Left renal cortex interstitium (tissue), 4 donors: ENCODE data around the gene MRM3. TPM values are rescaled to one million over a fixed set of nuclear protein-coding genes. Genes with fewer than 3 reads are reported as not detected.
A peak's percentile ranks its signal among the peaks of the same experiment; 100 is the strongest.
"Not testable (repeated sequence)": the region's sequence is repeated elsewhere in the genome, so short reads cannot be mapped to it uniquely, and the experiment has no call there.

ENCODE experiments used
- DNase-seq, 4 donors: peaks; one replicate each; pipeline ENCODE4 v3.0.0-alpha.2; 2013; ENCODE audit warnings: low read depth in 4 of 4, low spot score in 2 of 4, missing footprints in 1 of 4
- polyA plus RNA-seq, 4 donors: library from polyadenylated mRNA; unstranded; fragments of 120-200 nt; gene quantifications; one replicate each; pipeline ENCODE4 v1.2.1, GENCODE V29; 2013; ENCODE audit not compliant: insufficient read length in 4 of 4

The MRM3 gene
- 10 to 100 TPM; 19.8 to 21.4 (median 20.6) TPM for polyA plus RNA-seq

- DNase-seq: peak; percentile 76 to 87 (median 80)
Measured at GRCh38 chr17:781805-782731, at the start of gene MRM3, which contains the start of gene GLOD4. TSS of gene MRM3 (plus strand) at chr17:782353. CDS start at chr17:782379, 26 bp downstream. TSS of gene GLOD4 (minus strand) at chr17:782280. CDS start at chr17:782255, 25 bp downstream.

- DNase-seq: no peak
Measured at GRCh38 chr17:732902-733720, 49.0 kb upstream of the MRM3 start.

- no peak for DNase-seq
Measured at GRCh38 chr17:733743-734142, 48.4 kb upstream of the MRM3 start.

- no peak for DNase-seq
Measured at GRCh38 chr17:737561-738113, 44.5 kb upstream of the MRM3 start.

GRCh38 chr17:740240-741017 lies 41.7 kb upstream of the MRM3 start:
- DNase-seq: no peak

- no peak for DNase-seq
Measured at GRCh38 chr17:742147-742793, 39.9 kb upstream of the MRM3 start.

- no peak for DNase-seq
Measured at GRCh38 chr17:743139-743538, 39.0 kb upstream of the MRM3 start.

- no peak for DNase-seq
Measured at GRCh38 chr17:744937-745336, 37.2 kb upstream of the MRM3 start.

GRCh38 chr17:745406-745805 lies 36.7 kb upstream of the MRM3 start:
- DNase-seq: no peak

- DNase-seq: no peak
Measured at GRCh38 chr17:746181-746580, 36.0 kb upstream of the MRM3 start.

- DNase-seq: no peak
Measured at GRCh38 chr17:746783-747629, 35.1 kb upstream of the MRM3 start.

- not testable (repeated sequence) for DNase-seq
Measured at GRCh38 chr17:748604-749003, 33.5 kb upstream of the MRM3 start.

GRCh38 chr17:749359-749758 lies 32.8 kb upstream of the MRM3 start:
- not testable (repeated sequence) for DNase-seq

- DNase-seq: no peak
Measured at GRCh38 chr17:750431-751037, 31.6 kb upstream of the MRM3 start.

- DNase-seq: no peak
Measured at GRCh38 chr17:751269-752001, 30.7 kb upstream of the MRM3 start.

GRCh38 chr17:752002-752619 lies 30.0 kb upstream of the MRM3 start, which contains the start of gene GEMIN4:
TSS of gene GEMIN4 (minus strand) at chr17:752264. CDS start at chr17:752142, 122 bp downstream.
- DNase-seq: peak; percentile 80 to 90 (median 84)

- DNase-seq: peak in 1 of 4 donors; percentile 52
Measured at GRCh38 chr17:752620-753219, 29.4 kb upstream of the MRM3 start.
